Esophagus squamous epithelium (tissue), 4 donors: Measurements from ENCODE around the gene SUN3.

Experiments
- POLR2A ChIP-seq, 4 donors: fragments of 450-650 bp; IDR thresholded peaks; one replicate each; pipeline ENCODE4 v1.6.1; 2017; ENCODE audit warnings: antibody characterized with exemption in 4 of 4, mild to moderate bottlenecking in 4 of 4, moderate library complexity in 3 of 4
- TF ChIP-seq, protein P1 (sequence below), 6 experiments: fragments of 450-650 bp in 4 of 6; fragments of 200-600 bp in 2 of 6; sonication (generic) in 2 of 6; IDR thresholded peaks; one replicate each; pipeline ENCODE4 v1.5.1; 2016 to 2019; ENCODE audit warnings: antibody characterized with exemption in 6 of 6, mild to moderate bottlenecking in 4 of 6, moderate library complexity in 4 of 6

DNA sequence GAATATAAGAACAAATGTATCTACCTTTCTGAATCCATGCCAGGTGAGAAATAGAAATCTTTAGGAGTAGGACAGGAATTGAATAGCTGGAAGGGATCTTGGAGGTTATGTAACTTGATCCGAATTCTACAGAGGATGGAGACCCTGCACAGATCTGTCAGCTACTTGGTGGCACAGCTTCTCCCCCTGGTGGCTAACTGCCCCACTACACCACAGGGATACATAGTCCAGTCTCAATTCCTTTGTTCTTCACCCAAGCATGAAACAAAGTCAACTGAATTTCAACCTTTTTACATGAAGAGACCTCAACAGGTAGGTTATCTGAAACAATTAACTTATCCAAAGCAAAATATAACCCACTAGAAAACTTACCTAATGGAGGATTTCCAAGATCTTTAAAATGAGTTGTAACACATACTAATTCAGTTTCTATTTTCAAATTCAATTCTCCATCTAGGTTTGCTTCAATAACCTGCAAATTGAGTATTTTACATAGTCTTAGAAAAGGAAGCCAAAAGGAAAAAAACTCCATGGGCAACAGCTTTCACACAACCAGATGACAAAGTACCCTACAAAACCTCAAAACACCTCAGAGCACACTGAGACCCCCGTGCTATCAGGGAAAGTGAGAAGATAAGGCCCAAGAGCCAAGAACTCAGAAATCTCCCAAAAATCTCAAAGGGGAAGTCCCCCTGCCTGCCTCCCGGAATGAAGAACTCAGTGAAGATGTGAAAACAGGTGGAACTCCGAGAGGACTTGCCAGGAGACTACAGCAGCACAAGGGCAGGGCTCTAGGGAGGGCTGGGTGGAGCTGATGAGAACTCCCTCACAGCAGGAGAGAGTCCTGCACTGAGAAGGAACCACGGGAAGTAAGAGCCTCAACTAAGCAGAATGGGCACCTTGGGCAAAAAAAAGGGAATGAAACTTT, 59.8 kb downstream of the SUN3 start:
- TF ChIP-seq, protein P1, sequence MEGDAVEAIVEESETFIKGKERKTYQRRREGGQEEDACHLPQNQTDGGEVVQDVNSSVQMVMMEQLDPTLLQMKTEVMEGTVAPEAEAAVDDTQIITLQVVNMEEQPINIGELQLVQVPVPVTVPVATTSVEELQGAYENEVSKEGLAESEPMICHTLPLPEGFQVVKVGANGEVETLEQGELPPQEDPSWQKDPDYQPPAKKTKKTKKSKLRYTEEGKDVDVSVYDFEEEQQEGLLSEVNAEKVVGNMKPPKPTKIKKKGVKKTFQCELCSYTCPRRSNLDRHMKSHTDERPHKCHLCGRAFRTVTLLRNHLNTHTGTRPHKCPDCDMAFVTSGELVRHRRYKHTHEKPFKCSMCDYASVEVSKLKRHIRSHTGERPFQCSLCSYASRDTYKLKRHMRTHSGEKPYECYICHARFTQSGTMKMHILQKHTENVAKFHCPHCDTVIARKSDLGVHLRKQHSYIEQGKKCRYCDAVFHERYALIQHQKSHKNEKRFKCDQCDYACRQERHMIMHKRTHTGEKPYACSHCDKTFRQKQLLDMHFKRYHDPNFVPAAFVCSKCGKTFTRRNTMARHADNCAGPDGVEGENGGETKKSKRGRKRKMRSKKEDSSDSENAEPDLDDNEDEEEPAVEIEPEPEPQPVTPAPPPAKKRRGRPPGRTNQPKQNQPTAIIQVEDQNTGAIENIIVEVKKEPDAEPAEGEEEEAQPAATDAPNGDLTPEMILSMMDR (IDR thresholded peaks at IDR 0.05): peak; percentile 67 to 83 (median 73)
- TF ChIP-seq POLR2A (IDR thresholded peaks at IDR 0.05): no peak
